RWPE1 (cell line): ENCODE data around the gene FHL3.

Experiments used
- CTCF ChIA-PET: fragments of 350-600 bp; sonication (Branson Sonifier 250); formaldehyde crosslinking; extraction: SDS; loops from one replicate; lab custom pipeline; 2021; lab: Yijun Ruan, JAX
- POLR2A ChIA-PET: fragments of 400-600 bp; formaldehyde crosslinking; extraction: SDS; loops from one replicate; lab custom pipeline; 2020; ENCODE audit warnings: antibody characterized with exemption; ENCODE audit not compliant: low non-redundant PET; lab: Yijun Ruan, JAX
- DNase-seq: peaks from one replicate; pipeline ENCODE4 v3.0.0; 2012; ENCODE audit warnings: low spot score
- H3K27ac ChIP-seq: fragments of 450-650 bp; 2 replicates; pipeline ENCODE4 v1.5.1; 2017
- TF ChIP-seq, protein P1 (sequence below): fragments of 450-650 bp; conservative IDR thresholded peaks from 2 replicates; pipeline ENCODE4 v1.5.1; 2017; ENCODE audit warnings: low read depth, mild to moderate bottlenecking

Gene FHL3

DNA sequence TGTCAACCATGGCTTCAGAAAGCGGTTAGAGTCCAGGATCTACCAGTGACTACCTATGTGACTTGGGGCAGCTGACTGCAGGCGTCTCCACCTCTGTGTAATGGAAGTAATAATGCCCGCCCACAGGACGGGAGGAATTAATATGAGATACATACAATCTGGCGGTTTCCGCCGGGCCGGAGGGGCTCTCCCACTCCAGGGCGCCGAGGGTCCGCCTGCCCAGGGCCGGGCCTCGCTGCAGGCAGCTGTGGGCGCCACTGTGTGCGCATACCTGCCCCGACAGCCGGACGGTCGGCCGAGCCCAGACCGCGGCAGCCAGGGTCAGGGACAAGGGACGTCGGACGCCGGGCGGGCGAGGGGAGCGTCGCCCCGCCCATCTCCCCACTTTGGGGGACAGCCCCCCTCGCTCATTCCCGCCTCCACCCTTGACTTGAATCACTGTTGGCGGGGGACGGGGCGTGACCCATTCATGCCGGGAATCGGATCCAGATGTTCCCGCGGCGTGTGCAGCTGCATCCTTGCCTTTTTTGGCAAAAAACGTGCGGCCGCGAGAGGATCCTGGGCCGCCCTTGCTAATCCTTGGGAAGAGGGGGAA lies 9.5 kb downstream of the FHL3 start:
- CTCF ChIA-PET = no interaction called here
- TF ChIP-seq, protein P1, sequence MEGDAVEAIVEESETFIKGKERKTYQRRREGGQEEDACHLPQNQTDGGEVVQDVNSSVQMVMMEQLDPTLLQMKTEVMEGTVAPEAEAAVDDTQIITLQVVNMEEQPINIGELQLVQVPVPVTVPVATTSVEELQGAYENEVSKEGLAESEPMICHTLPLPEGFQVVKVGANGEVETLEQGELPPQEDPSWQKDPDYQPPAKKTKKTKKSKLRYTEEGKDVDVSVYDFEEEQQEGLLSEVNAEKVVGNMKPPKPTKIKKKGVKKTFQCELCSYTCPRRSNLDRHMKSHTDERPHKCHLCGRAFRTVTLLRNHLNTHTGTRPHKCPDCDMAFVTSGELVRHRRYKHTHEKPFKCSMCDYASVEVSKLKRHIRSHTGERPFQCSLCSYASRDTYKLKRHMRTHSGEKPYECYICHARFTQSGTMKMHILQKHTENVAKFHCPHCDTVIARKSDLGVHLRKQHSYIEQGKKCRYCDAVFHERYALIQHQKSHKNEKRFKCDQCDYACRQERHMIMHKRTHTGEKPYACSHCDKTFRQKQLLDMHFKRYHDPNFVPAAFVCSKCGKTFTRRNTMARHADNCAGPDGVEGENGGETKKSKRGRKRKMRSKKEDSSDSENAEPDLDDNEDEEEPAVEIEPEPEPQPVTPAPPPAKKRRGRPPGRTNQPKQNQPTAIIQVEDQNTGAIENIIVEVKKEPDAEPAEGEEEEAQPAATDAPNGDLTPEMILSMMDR = no peak
- peak overlapping the region; percentile 94 for H3K27ac ChIP-seq
- no peak for DNase-seq
- POLR2A ChIA-PET = no interaction called here

- DNase-seq = no peak
- peak overlapping the region; percentile 94 for H3K27ac ChIP-seq
- POLR2A ChIA-PET = no interaction called here
- CTCF ChIA-PET = interaction anchor here (1.3 kb wide), 1 partner anchor 24 kb away, joined by 12 read pairs; no protein-coding TSS in a partner anchor
- TF ChIP-seq, protein P1 = no peak
Measured at GRCh38 chr1:37994886-37995566, 10.3 kb downstream of the FHL3 start.

DNA sequence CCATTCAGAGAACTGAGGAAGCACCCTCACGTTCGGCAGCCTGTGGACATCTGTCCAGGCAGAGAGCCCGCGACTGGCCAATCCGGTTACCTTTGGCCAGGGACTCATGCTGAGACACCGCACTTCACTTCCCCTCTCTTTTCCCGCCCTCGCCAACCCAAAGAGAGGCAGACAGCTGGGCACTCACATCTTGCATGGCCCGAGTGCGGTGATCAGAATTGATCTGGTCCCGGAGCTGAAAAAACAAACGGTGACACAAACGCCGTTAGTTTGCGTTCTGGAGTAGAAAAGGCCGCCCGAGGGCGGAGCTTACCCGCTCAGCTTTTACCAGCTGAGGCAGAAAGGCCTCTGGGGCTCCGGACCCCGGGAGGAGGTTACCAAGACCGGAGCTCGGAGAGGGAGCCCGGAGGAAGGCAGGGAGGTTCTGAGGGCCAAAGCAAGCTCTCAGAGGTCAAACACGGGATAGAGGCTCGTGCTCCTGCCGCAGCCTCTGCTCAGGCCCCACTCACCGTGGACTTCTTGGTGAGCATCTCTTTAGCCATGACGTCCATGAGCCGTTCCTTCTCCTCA lies 15.9 kb downstream of the FHL3 start:
- ChIA-PET POLR2A (interaction anchor here (0.7 kb wide), 1 partner anchor 32 kb away, joined by 3 read pairs; no protein-coding TSS in a partner anchor), CTCF (interaction anchor here (0.5 to 1.1 kb wide), 9 partner anchors 11 to 835 kb away, joined by 3 to 7 read pairs (median 4); no protein-coding TSS in a partner anchor)
- peak overlapping the region; percentile 83 for H3K27ac ChIP-seq
- no peak for DNase-seq
- TF ChIP-seq, protein P1 = no peak

DNA sequence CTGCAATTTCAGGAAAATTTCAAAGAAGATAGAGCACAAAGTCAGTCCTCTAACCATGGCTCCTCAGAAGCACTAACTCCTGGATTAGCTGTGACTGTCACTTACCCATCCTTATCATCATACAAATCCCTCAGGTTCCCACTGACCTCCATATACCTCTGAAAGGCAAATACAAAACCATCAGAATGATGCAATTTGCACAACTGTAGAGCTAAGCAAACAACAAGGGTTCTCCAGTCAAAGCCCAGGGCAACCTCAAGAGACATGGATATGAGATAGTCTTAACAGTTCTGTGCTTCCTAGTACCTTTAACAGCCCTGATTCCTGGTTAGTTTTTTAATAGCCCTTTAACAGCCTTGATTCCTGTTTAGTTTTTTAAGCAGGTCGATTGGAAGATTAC lies 17.6 kb downstream of the FHL3 start:
- DNase-seq = no peak
- CTCF ChIA-PET = interaction anchor here (0.6 kb wide), 1 partner anchor 50 kb away, joined by 5 read pairs; no protein-coding TSS in a partner anchor
- H3K27ac ChIP-seq = no peak overlapping the region
- TF ChIP-seq, protein P1 = no peak
- POLR2A ChIA-PET = no interaction called here

- CTCF ChIA-PET = interaction anchor here (0.6 kb wide), 1 partner anchor 28 kb away, joined by 6 read pairs; no protein-coding TSS in a partner anchor
- TF ChIP-seq, protein P1 = no peak
- no peak overlapping the region for H3K27ac ChIP-seq
- no peak for DNase-seq
- POLR2A ChIA-PET = no interaction called here
Measured at GRCh38 chr1:37983546-37983945, 21.8 kb downstream of the FHL3 start.

DNA sequence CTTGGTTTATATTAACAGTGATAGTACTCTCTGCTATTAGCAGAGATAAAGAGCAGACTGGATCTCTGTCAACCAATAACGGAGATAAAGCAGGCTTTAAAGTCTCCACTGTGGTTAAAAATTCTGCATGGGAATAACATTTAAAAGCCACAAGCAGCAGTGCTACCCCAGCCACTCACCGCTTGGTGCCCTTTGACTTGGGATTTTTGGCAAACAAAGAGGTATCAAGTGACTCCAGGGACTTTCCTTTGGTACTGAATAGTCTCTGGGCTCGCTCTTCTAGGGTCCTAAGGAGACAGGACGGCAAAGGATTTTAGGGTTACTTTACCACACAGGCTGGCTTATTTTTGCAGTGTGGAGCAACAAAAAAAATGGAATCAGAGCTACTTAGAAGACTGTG lies 26.8 kb downstream of the FHL3 start:
- no peak overlapping the region for H3K27ac ChIP-seq
- TF ChIP-seq, protein P1 = no peak
- DNase-seq = no peak
- ChIA-PET CTCF (interaction anchor here (0.6 to 1.1 kb wide), 2 partner anchors 56 to 727 kb away, joined by 3 read pairs; no protein-coding TSS in a partner anchor), POLR2A (no interaction called here)
